Epidermal melanocyte (primary cell): ENCODE results near the gene RDH11.
"Not testable (repeated sequence)": the region's sequence is repeated elsewhere in the genome, so short reads cannot be mapped to it uniquely, and the experiment has no call there.

ENCODE experiments used
- DNase-seq: peaks from one replicate; pipeline ENCODE4 v3.0.0; 2011; ENCODE audit warnings: low spot score; ENCODE audit not compliant: insufficient read length

RDH11 gene, protein sequence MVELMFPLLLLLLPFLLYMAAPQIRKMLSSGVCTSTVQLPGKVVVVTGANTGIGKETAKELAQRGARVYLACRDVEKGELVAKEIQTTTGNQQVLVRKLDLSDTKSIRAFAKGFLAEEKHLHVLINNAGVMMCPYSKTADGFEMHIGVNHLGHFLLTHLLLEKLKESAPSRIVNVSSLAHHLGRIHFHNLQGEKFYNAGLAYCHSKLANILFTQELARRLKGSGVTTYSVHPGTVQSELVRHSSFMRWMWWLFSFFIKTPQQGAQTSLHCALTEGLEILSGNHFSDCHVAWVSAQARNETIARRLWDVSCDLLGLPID

DNA sequence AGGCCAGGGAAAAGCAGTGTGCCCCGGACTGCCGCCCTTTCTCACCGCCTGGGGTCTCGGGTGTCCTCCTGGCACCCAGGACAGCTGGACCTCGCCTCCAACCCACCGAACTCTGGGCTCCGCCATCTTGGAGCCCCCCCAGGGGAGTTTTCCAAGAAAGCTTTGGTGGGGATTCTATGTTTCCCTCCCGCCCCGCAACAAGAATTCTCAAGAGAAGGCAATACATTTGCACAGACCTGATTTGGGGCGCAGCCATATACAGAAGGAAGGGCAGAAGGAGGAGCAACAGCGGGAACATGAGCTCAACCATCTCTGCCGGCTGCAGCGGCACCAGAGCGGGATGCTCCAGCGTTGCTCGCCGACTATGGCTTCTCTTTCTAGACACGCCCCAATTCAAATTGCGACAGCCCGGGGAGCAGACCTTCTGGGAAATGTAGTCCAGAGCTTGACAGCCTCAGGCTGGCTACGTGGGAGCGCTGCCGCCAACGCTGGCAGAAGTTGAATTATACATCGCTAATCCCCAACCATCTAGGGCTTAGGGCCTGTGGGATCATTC lies at the start of gene RDH11:
RDH11 (minus strand) TSS at position 371 of the 556 bp plus-strand sequence; CDS start at position 310, 61 bp downstream.
- peak; percentile 91 for DNase-seq

DNA sequence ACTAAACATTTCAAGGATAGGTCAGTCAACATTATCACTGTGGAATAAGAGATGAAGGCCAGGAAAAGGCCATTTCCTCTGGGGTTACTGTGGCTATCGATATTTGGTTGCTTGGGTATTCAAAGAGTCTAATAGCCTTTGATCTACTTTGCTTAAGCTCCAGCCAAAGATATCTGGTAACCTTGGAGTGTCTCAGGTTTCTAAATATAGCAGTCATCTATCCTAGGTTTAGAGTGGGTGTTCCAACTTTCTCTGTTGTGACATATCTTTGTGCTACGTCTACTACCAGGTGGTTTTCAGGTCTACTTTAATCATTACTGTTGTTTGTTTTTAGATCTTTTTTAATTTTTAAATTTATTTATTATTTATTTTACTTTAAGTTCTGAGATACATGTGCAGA lies 48.5 kb upstream of the RDH11 start:
- no peak for DNase-seq

DNA sequence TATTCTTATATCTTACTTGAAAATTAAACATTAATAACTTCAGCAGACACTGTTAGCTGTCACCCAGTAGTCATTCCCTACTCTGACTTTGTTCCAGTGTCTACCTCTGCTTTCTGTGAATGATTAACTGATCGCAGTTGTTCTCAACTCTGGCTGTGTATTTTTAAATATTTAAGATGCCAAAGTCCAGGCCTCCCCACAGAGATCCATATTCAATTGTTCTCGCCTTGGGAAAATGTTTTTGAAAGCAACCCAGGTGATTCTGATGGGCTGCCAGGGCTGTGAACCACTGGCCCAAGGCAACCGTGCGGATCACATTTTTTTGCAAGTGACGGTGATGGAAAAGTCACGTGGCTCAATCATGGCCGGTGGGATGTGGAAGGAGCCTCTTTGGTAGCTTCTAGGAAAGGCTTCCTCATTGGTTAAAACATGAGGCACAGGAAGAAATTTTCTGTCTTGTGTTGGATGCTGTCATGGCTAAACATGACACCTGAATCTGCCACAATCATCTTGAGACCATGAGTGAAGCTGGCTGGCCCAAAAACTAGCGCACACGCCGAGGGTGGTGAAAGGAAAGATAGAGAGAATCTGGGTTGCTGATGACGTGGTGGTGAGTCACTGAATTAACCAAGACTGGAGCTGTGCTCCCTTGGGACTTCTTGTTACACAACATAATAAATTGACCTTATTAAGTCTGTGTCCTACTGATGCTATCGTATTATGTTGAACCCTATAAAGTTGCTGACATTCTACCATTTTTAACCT lies 43.4 kb upstream of the RDH11 start:
- peak; percentile 45 for DNase-seq

DNA sequence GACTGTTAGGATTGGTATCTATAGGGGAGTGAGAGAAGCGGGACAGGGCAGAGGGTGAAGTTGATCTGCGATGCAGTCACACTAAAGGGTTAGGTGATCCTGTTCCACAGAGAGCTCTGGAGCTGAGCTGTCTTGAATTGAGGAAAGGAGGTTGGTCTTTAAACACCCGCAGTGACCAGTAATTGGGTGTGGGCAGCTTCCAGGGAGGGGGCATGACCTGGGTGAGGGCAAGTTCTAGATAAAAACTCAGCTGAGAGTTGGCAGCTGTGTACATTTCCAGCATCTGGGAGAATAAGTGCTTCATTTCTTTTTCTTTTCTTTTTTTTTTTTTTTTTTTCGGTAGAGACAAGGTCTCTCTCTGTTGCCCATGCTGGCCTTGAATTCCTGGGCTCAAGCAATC lies 41.2 kb upstream of the RDH11 start:
- DNase-seq: no peak

DNA sequence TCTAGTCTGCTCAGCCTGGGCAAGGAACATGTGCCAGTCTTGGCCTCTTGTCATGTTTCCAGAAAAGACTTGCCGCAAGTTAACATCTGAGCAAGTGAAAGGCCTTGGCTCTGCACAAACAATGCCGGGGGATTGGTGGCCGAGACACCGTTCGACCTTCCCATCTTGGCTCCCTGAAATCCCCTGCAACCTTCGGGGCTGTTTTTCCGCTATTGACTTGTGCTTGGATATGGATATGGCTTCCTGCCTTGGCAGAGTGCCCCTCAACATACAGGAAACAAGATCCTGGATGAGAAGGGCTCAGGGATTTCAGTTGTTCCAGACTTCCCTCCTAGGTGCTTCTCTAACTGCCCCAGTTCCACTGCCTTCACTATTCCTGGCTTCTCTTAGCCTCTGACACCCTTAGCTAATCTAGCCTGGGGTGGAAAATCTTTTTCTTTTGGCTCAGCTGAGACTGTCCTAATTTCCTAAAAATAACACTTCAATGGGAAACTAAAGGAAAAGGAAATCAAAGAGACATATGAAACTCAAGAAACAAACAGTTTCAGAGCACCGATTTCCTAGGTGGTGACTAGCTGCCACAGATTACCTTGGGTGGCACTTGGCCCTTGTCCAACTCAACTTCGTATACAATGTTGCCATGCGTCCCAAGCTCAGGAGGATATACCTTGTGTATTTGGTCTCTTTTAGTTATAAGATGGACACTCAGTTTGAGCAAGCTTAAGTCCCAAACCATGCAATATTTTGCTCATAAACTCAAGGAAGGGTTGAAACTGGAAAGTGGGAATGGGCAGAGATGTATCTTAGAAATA lies 40.0 kb upstream of the RDH11 start:
- DNase-seq: no peak

DNA sequence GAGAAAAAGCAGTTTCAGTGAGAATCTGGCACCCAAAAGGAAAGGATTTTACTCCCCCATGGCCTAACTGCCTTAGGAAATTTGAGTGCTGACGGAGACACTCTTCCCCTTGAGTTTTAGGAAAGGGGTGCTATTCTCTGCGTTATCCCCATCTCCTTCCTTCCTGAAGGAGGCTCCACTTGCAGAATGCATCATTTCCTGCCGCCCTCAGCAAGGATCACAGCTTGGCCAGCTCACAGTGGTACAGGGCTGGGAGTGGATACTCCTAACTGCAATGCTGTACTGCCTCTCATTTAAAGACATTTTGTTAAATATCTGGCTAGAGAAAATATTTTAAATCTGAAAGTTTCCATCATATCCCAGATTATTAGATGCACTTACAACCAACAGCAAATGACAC lies 39.1 kb upstream of the RDH11 start:
- no peak for DNase-seq

DNA sequence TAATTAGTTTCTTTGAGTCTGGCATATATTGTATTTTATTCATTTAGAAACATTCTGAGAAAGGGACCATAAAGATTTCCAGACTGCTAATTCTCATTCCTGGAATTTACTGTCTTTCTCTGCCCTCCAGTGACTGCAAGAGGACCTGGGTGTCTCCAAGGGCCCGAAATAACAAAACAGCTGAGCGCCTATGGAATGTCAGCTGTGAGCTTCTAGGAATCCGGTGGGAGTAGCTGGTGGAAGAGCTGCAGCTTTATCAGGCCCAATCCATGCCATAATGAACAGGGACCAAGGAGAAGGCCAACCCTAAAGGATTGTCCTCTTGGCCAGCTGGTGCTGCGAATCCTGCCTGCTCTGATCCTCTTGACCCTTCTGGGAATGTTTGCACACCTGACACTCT lies 38.1 kb upstream of the RDH11 start:
- DNase-seq: no peak

DNA sequence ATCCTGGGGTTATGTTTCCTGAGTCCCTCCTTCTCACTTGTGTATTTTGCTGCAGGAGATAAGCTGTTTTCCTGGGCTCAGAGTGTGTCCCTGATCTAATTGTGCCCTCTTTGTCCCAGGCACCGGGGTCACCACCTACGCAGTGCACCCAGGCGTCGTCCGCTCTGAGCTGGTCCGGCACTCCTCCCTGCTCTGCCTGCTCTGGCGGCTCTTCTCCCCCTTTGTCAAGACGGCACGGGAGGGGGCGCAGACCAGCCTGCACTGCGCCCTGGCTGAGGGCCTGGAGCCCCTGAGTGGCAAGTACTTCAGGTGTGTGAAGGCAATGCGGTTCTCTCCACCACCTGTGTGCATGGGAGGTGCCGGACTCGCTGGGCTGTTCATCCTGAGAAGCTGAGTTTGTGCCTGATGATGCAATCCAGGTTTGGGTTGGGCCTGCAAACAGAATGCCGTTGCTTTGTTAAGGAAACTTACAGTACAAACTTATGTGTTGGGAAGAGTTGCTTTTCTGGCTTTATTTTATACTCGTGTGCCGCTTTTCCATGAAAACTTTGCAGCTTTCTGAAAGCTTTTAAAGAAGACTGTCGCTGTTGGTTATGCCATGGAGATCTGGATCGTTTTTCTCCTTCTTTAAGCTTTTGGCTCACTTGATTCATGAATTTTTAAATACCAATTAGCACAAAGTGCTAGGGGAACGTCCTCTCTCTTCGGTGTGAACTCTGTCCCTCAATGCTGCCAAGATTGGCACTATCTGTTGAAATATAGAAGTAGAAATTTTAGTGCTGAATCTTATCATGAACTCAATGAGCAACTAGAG lies 33.7 kb upstream of the RDH11 start:
- DNase-seq: no peak

DNA sequence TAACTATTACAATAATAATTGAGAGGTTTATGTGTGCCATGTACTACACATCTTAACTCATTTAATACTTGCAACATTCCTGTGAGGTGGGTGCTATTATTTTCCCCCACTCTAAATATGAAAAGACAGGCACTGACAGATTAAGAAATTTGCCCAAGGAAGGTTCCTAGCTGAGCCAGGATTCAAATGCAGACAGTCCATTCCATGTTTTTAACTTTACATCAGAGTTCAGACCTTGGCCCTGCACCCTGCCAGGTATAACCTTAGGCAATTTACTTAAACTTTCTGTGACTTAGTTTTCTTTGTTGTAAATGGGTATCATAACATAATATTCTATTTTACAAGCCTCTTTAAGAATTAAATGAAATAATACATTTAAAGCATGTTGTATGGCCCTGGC lies 32.7 kb upstream of the RDH11 start:
- no peak for DNase-seq

DNA sequence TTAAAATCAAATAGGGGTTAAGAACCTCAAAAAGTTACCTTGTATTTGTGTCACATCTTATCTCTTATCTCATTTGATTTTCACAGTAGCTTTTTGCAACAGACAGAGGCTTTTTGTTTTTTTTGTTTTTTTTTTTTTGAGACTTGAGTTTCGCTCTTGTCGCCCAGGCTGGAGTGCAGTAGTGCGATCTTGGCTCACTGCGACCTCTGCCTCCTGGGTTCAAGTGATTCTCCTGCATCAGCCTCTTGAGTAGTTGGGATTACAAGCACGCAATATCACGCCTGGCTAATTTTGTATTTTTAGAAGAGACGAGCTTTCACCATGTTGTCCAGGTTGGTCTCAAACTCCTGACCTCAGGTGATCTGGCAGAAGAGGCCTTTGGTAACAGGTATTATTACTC lies 31.8 kb upstream of the RDH11 start:
- no peak for DNase-seq

DNA sequence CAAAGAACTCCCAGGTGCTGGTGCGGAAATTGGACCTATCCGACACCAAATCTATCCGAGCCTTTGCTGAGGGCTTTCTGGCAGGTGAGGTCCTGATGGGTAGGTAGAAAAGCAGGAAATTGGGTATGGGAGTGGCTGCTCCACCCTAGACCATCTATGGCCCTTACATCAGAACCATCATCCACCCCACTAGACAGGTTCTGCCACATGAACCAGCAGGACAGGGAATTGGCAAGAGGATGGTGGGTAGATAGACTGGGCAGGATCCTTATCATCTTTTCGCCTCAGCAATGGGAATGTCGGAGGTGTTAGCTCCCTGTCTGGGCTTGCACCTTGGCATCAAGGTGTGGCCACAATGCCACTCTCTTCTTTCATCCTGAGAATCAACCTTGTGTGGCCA lies 29.6 kb upstream of the RDH11 start:
- DNase-seq: no peak

DNA sequence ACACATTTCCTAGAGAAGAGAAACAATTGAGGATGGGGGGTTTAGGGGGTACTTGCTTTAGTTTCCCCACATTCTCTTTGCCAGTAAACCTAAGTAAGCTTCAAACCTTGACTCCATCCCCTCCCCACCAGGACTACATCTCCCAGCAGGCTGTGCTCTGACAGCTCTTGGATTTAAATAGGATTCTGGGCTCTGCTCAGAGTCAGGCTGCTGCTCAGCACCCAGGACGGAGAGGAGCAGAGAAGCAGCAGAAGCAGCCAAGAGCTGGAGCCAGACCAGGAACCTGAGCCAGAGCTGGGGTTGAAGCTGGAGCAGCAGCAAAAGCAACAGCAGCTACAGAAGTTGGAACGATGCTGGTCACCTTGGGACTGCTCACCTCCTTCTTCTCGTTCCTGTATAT lies 26.7 kb upstream of the RDH11 start:
- no peak for DNase-seq

DNA sequence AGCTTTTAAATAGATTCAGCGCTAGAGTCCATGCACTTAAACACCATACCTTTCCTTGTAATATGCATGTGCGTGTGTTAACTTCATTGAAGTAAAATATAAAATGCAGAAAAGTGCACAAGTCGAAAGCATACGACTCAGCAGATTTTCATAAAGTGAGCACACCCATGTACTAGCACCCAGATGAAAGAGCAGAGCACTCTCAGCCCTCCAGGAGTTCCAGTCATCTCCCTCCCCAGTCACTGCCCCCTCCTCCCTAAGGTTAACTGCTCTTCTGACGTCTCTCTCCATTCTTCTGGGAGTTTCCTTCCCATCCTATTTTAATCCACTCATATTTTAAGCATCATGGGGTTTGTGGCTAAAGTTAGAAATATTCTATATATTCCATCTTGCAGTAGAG lies 26.3 kb upstream of the RDH11 start:
- DNase-seq: no peak

DNA sequence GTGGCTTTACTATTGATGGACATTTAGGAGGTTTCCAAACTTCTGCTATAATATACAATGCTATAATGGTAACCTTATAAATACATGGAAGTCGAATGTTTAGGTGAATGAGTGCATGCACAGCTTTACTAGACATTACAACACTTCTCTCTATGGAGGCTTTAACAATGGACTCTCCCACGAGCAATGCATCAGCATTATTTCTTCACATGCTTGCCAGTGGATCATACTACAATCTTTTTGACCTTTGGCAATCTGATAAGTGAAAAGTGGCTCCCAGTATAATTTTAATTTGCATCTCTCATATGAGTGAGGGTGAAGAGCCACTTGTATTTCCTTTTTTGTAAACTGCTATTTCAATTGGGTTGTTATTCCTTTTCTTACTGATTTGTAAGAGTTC lies 24.3 kb upstream of the RDH11 start:
- no peak for DNase-seq

DNA sequence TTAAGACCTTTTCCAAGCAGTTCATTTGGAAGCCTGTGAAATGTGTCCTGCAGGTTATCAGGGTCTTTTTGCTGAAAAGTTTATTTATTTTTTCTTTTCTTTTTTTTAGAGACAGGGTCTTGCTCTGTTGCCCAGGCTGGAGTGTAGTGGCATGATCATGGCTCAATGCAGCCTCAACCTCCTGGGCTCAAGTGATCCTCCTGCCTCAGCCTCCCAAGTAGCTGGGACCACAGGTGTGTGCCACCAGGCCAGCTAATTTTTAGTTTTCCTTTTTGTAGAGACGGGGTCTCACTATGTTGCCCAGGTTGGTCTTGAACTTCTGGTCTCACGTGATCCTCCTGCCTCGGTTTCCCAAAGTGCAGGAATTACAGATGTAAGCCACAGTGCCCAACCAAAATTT lies 23.8 kb upstream of the RDH11 start:
- DNase-seq: not testable (repeated sequence)

DNA sequence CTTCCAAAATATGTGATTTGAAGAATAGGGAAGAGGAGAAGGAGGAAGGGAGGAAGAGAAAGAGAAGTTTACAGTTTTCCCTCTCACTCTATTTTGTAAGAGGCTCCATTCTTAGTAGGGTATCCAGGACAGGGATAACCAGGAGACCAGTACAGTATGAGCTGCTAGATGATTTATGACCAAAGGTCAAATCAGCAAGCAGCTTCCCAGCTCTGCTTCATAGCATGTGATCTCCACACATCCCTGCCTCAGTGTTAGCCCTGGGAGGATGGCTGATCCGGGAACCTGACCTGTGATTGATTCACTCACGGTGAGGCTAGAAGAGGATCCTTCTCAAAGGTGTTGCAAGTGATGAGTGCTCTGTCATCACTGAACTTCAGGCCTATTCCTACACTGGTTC lies 22.7 kb upstream of the RDH11 start:
- DNase-seq: no peak

DNA sequence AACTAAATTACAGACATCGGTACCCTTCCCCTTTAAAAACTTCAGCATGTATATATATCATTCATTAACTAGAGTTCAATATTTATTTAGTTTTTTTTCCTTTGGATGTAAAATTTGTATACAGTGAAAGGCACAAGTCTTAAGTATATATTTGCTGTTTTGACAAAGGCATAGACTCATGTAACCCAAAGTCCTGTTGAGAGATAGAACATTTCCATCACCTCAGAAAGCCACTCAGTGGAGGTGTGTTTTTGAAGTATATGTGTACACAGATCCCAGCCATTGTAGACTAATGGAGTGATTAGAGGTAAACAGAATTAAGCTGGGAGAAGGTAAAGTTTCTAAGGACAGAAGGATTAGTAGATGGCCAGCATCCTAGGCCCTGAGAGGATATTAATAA lies 21.5 kb upstream of the RDH11 start:
- DNase-seq: no peak

DNA sequence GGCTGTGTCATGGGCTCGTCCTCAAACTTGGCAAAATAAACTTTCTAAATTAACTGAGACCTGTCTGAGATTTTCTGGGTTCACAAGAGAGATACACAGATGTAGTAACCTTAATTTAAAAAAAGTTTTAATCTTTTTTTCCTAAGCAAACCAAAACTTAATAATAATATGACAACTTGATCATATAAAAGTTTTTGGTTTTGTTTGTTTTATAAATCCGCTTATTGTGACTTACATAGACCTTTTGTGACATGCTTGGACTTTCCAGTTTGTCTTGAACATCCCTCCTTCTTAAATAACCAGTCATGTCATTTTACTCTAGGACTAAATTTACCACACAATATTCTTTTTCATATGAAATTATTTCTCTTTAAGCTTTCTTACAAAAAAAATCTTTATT lies 14.6 kb upstream of the RDH11 start:
- no peak for DNase-seq

DNA sequence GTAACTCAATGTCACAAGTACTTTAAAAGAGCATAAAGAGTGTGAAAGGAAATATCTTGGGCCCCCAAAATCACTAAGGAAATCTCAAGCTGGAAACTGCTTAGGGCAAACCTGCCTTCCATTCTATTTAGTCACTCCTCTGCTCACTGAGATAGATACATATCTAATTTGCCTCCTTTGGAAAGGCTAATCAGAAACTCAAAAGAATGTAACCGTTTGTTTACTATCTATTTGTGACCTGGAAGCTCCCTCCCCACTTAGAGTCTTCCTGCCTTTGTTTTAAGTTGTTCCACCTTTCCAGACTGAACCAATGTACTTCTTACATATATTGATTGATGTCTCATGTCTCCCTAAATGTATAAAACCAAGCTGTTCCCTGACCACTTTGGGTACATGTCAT lies 14.2 kb upstream of the RDH11 start:
- DNase-seq: not testable (repeated sequence)

DNA sequence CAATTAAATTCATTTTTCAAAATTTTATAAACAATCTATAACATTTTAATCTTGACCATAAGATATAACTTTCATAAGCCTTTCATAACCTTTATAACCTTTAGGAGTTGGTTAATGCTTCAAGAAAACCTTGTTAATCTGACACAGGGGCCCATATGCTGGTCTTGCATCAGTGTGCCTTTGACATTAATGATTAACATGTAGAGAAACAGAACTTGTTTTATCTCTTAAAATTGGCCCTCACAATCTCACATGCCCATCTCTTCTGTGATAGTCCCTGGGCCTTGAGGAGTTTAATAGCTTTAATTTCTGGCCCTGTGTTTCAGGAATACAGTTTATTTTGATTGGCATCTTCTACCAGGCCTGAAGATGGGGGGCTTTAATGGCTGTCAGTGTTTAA lies 13.8 kb upstream of the RDH11 start:
- not testable (repeated sequence) for DNase-seq

DNA sequence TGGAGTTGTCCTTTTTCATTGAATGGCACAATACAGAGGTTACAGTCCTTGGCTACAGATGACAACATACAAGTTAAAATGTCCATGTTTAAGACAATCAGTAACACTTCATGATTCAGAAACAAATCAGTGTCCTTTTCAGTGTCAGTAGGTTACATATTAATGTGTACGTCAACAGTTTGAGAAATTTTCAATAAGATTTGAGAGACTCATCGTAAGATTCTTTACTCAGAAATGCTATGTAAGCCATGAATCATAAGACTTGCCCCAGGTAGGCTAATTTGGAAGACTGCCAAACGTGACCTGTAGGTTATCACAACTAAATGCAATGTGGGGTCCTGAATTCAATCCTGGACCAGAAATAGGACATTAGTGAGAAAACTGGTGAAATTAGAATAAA lies 9.6 kb upstream of the RDH11 start:
- DNase-seq: no peak
